ENCODE results near the gene TNRC18. TPM values are rescaled to one million over a fixed set of nuclear protein-coding genes. Genes with fewer than 3 reads are reported as not detected.
A peak's percentile ranks its signal among the peaks of the same experiment; 100 is the strongest.
"Not testable (repeated sequence)": the region's sequence is repeated elsewhere in the genome, so short reads cannot be mapped to it uniquely, and the experiment has no call there.

The TNRC18 gene
- total RNA-seq, 2 donors from 2014 or later = 54.5 to 67.6 TPM

DNA sequence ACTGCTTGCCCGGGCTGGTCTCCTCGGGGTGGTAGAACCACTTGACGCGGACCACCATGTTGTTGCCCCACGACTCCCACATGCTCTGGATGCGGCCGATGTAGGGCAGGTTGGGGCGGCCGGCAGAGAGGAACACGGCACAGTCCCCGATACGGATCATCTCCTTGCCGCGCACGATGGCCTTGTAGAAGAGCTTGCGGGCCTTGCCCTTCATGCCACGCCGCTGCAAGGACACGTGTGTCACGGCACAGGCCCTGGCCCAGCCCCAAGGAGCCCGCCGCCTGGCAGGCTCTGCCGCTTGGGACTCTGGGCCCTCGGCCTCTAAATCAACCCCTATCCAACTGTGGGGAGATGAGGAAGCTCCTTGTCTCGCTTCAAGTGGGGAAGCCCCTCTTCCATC is 114.5 kb downstream of the TNRC18 start:
- peaks cover 4% of the 10 kb centered on the region for H3K36me3 Mint-ChIP-seq (ENCODE audit: low read depth)
- H3K27me3 Mint-ChIP-seq = no peaks in the 10 kb centered on the region
- no peak for ATAC-seq
- no peaks in the 10 kb centered on the region for H3K9me3 ChIP-seq (ENCODE audit: control insufficient read depth, low read length, poor library complexity, severe bottlenecking)
- H3K4me3 Mint-ChIP-seq = no peak overlapping the region
- no peak overlapping the region for H3K27ac Mint-ChIP-seq
- DNase-seq = no peak
- H3K4me1 Mint-ChIP-seq = peaks cover 3% of the 10 kb centered on the region

DNA sequence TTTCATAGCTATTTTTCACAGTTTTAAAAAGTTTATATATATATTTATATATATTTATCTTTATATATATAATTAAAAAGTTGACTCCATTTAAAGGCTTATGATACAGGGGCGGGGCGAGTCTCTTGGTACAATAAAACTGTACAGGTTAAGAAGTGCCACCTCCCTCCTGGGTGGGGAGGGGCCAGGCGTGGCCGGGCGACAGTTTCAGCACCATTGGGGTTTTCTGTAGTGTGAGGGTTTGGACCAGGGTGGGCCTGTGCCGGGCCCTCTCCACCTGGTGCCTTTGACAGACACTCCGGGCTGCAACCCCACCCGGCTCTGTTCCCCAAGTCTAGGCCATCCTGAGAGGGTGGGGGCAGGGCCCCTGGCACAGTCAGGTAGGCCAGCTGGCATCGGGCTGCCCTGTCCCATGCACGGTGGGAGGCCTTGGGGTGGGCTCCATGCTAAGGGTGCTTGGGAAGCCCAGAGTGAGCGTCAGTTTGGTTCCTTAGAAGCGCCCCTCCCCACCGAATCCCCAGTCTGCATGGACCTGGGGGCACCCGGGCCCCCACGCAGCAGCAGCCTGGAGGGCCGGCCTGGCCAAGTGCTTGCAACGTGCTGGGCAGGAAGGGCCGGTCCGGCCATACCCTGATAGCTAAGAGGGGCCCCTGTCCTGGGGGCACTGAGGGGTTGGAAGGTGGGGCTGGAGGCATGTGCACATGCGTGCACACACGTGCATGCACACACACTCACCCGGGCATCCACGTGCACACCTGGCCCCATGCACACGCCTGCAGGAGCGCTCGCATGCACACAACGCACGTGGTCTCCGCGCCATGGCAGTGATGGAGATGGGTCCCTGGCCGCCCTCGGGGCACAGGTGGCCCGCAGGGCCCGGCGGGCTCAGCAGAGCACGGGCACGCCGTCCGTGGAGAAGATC is 116.2 kb downstream of the TNRC18 start:
- not testable (repeated sequence) for H3K36me3 Mint-ChIP-seq (ENCODE audit: low read depth); H3K4me1 Mint-ChIP-seq; DNase-seq; H3K27me3 Mint-ChIP-seq; ATAC-seq; H3K9me3 ChIP-seq (ENCODE audit: control insufficient read depth, low read length, poor library complexity, severe bottlenecking); H3K4me3 Mint-ChIP-seq; H3K27ac Mint-ChIP-seq

DNA sequence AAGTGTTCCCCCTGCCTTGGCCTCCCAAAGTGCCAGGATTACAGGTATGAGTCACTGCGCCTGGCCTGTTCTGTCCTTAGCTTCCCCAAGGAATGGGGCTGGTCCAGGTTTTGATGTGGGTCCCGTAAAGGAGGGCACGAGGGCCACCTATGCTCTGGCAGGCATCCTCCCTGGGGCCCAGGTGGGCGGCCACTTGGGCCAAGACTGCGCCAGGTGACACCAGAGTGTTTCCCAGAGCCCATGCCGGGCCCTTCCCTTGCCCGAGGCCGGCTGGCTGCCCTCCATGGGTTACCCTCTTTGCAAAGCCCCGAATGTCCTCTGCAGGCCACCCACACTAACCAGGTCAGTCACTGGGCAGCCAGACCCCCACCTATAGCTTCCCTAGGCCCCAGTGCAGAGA is 118.6 kb downstream of the TNRC18 start:
- not testable (repeated sequence) for H3K27ac Mint-ChIP-seq; H3K4me1 Mint-ChIP-seq; DNase-seq; H3K27me3 Mint-ChIP-seq; H3K4me3 Mint-ChIP-seq; H3K9me3 ChIP-seq (ENCODE audit: control insufficient read depth, low read length, poor library complexity, severe bottlenecking); ATAC-seq; H3K36me3 Mint-ChIP-seq (ENCODE audit: low read depth)

DNA sequence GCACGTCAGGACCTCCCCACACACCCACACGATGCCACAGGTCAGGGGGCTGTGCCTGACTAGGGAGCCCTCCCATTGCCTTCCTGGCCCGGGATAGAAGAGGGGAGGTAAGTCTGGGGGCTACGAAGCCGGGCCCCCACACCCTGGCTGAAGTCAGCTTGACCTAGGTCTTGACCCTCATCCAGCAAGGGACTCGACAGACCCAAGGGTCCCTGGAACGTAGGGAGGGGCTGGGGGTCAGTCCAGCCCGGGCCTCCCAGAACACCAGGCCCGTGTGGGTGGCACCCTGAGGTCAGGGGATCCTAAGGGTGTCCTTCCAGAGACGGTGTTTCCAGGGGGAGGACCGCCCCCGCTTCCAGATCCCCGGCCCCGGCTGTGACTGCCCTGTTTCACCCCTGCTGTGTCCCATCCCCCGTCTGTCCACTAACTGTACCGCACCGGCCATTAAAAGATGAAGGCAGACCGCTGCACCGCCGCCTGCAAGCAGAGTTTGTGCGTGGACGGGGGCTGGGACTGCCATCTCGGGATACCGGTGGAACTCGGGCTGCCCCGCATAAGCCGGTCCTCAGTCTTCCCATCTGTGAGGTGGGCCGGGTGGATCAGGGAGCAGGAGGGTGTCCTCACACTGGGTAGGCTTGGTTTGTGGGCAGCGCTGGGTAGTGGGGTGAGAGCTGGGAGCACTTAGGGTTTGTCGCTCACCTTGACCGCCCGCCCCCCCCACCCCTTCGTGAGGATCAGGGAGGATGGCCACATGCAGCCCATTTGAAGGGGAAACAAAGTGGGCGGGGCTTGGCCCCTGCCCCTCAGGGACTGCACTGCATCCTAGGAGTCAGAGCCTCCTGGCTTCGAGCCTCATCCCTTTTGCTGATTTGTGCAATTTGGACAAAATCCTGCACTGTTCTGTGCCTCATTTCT is 119.8 kb downstream of the TNRC18 start:
- DNase-seq (no peak), ATAC-seq (no peak)
- no peaks in the 10 kb centered on the region for H3K27me3 Mint-ChIP-seq
- H3K36me3 Mint-ChIP-seq (ENCODE audit: low read depth) = peaks cover 4% of the 10 kb centered on the region
- no peak overlapping the region for H3K4me3 Mint-ChIP-seq
- H3K9me3 ChIP-seq (ENCODE audit: control insufficient read depth, low read length, poor library complexity, severe bottlenecking) = no peaks in the 10 kb centered on the region
- no peak overlapping the region for H3K27ac Mint-ChIP-seq
- H3K4me1 Mint-ChIP-seq = peaks cover 3% of the 10 kb centered on the region

DNA sequence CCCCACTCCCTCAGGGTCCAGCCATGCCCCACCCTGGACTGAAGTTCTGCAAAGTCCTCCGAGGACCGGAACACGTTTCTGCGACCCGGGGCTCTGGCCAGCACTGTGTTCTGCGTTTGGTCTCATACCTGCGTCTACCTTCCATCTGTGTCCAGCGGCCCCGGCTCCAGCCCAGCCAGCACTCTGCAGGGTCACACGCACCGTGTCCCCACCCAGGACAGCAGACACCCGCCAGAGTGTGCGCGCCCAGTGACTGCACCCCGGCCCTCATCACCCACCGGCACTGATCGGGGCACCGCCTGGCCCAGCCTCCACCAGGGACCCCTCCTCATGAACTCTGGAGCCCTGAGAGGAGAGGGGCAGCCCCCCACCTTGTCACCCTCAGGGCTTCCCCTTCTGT is 120.6 kb downstream of the TNRC18 start:
- ATAC-seq = no peak

DNA sequence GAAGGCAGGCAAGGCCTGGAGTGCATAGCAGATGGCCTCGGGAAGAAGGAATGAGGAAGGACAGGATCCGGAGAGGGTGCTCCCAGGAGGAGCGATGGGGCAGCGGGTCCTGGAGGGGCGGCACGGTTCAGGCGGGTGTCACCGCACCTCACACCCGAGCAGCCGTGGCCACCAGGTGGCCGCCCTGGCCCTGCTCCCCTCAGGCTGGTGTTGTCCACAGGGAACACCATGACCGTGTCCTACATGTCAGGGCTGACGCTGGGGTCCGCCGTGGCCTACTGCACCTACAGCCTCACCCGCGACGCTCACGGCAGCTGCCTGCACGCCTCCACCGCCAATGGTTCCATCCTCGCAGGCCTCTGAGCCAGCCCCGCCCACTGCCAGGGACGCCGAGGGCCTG is 121.1 kb downstream of the TNRC18 start:
- H3K4me1 Mint-ChIP-seq = peaks cover 6% of the 10 kb centered on the region
- H3K27me3 Mint-ChIP-seq = no peaks in the 10 kb centered on the region
- peak overlapping the region; percentile 29 for H3K27ac Mint-ChIP-seq
- no peak for ATAC-seq
- H3K36me3 Mint-ChIP-seq (ENCODE audit: low read depth) = no peaks in the 10 kb centered on the region
- H3K4me3 Mint-ChIP-seq = no peak overlapping the region
- no peak for DNase-seq
- H3K9me3 ChIP-seq (ENCODE audit: control insufficient read depth, low read length, poor library complexity, severe bottlenecking) = no peaks in the 10 kb centered on the region

More for the DNA sequence above, 120.6 kb downstream of the TNRC18 start:
- DNase-seq = no peak
- H3K27me3 Mint-ChIP-seq = no peaks in the 10 kb centered on the region
- H3K4me1 Mint-ChIP-seq = peaks cover 5% of the 10 kb centered on the region
- no peak overlapping the region for H3K4me3 Mint-ChIP-seq
- H3K36me3 Mint-ChIP-seq (ENCODE audit: low read depth) = no peaks in the 10 kb centered on the region
- no peak overlapping the region for H3K27ac Mint-ChIP-seq
- no peaks in the 10 kb centered on the region for H3K9me3 ChIP-seq (ENCODE audit: control insufficient read depth, low read length, poor library complexity, severe bottlenecking)

DNA sequence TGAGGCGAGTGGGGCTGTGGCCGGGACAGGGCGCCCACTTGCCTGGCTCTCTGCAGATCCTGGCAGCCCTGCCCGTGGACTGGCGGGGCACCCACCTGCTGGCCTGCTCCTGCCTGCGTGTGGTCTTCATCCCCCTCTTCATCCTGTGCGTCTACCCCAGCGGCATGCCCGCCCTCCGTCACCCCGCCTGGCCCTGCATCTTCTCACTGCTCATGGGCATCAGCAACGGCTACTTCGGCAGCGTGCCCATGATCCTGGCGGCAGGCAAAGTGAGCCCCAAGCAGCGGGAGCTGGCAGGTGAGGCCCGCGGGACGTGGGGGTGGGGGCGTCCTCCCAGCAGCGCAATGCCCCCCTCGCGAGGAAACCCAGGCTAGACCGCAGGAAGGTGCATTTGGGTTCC is 123.3 kb downstream of the TNRC18 start:
- H3K9me3 ChIP-seq (ENCODE audit: control insufficient read depth, low read length, poor library complexity, severe bottlenecking) = no peaks in the 10 kb centered on the region
- ATAC-seq (no peak), DNase-seq (no peak)
- Mint-ChIP-seq H3K27ac (no peak overlapping the region), H3K36me3 (ENCODE audit: low read depth) (no peaks in the 10 kb centered on the region), H3K4me3 (no peak overlapping the region), H3K27me3 (no peaks in the 10 kb centered on the region), H3K4me1 (peaks cover 17% of the 10 kb centered on the region)

DNA sequence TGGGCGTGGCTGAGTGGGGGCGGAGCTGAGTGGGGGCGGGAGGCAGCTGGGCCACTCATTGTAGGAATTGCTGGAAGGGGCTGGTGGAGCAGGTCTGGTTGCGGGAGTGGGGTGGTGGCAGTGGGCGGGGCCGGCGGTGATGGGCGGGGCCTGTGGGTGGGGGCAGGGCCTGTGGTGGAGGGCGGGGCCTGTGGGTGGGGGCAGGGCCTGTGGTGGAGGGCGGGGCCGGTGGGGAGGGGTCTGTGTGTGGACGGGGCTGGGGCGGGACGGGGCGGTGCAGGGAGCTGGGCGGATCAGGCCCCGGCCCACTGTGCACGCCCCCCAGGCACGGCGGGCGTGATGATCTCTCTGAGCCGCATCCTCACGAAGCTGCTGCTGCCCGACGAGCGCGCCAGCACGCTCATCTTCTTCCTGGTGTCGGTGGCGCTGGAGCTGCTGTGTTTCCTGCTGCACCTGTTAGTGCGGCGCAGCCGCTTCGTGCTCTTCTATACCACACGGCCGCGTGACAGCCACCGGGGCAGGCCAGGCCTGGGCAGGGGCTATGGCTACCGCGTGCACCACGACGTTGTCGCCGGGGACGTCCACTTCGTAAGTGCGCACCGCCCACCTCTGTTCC is 126.9 kb downstream of the TNRC18 start:
- no peaks in the 10 kb centered on the region for H3K9me3 ChIP-seq (ENCODE audit: control insufficient read depth, low read length, poor library complexity, severe bottlenecking)
- DNase-seq (peak; percentile 60 to 79 (median 76)), ATAC-seq (peak; percentile 90)
- Mint-ChIP-seq H3K4me1 (peaks cover 17% of the 10 kb centered on the region), H3K4me3 (peak overlapping the region; percentile 90), H3K27me3 (no peaks in the 10 kb centered on the region), H3K27ac (peak overlapping the region; percentile 78), H3K36me3 (ENCODE audit: low read depth) (no peaks in the 10 kb centered on the region)

DNA sequence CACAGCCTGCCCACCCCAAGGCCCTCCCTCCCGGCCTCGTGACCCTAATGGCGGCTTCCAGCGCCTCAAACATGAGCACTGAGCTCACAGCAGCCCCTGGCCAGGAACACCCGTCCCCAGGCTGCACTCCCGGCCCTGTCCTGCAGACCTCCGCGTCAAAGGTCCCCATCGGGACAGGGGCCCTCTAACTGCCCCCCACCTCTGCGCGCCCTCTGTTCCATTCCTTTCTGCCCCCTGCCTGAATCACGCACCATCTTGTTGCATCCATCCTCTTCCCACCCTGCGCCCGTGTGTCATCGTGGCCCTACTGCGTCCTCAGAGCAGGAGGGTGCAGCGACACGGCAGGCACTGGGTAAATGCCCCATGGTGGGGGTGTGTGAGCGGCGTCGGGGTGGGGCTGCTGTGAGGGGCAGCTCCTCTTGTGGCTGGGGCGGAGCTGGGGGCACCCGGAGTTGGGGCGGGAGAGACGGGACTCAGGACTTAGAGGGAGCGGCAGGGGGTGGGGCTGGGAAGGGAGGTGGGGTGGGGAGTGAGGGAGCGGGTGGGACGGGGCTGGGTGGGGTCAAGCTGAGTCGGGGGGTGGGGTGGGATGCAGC is 127.5 kb downstream of the TNRC18 start:
- DNase-seq (peak in 2 of 3 donors; percentile 22 to 29), ATAC-seq (no peak)
- Mint-ChIP-seq H3K4me1 (peaks cover 19% of the 10 kb centered on the region), H3K4me3 (peak overlapping the region; percentile 66), H3K27me3 (no peaks in the 10 kb centered on the region), H3K27ac (peak overlapping the region; percentile 0), H3K36me3 (ENCODE audit: low read depth) (no peaks in the 10 kb centered on the region)
- H3K9me3 ChIP-seq (ENCODE audit: control insufficient read depth, low read length, poor library complexity, severe bottlenecking) = no peaks in the 10 kb centered on the region

DNA sequence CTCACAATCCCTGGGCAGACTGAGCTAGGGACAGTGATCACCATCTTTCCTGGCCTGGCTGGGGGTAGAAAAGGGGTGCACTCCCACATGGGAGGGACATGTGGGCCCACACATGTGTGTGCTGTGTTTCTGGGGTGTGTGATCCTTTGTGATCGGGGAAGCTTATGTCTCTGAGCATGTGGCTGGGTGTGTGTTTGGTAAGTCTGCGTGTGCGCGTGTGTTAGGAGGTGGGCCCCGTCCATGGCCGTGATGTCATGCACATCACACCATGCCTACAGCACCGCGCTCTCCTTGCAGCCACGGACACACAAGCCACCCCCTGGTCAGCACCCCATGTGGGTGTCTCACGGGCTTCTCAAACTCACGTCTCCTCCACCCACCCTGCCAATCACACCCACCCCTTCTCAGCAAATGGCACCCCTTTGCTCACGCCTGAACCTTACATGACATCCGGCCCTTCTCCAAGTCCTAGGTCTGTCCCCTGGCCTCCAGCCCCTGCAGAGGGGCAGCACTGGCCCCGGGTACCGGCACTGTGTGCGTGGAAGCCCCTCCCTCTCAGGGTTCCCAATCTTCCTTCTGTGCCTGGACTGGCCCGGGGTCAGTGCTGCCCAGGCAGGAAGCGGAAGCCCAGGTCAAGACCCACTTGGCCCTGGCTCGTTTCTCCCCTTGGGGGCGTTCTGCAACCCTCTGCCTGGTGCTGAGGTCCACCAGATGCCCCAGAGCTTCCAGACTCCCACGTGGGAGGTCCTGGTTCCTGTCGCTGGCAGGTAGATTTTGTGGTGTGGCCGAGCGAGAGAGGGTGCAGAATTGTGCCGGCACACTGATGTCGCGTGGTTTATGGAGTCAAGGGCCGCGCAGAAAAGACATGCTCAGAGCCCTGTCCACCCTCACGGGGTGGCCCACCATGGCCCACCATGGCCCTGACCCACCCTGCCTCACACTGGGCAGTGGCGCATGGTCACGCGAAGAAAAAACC is 128.3 kb downstream of the TNRC18 start:
- no peak for DNase-seq
- H3K9me3 ChIP-seq (ENCODE audit: control insufficient read depth, low read length, poor library complexity, severe bottlenecking) = no peaks in the 10 kb centered on the region
- no peaks in the 10 kb centered on the region for H3K36me3 Mint-ChIP-seq (ENCODE audit: low read depth)
- ATAC-seq = no peak
- peaks cover 19% of the 10 kb centered on the region for H3K4me1 Mint-ChIP-seq
- H3K27me3 Mint-ChIP-seq = no peaks in the 10 kb centered on the region
- peak overlapping the region; percentile 0 for H3K27ac Mint-ChIP-seq
- peak overlapping the region; percentile 66 for H3K4me3 Mint-ChIP-seq

DNA sequence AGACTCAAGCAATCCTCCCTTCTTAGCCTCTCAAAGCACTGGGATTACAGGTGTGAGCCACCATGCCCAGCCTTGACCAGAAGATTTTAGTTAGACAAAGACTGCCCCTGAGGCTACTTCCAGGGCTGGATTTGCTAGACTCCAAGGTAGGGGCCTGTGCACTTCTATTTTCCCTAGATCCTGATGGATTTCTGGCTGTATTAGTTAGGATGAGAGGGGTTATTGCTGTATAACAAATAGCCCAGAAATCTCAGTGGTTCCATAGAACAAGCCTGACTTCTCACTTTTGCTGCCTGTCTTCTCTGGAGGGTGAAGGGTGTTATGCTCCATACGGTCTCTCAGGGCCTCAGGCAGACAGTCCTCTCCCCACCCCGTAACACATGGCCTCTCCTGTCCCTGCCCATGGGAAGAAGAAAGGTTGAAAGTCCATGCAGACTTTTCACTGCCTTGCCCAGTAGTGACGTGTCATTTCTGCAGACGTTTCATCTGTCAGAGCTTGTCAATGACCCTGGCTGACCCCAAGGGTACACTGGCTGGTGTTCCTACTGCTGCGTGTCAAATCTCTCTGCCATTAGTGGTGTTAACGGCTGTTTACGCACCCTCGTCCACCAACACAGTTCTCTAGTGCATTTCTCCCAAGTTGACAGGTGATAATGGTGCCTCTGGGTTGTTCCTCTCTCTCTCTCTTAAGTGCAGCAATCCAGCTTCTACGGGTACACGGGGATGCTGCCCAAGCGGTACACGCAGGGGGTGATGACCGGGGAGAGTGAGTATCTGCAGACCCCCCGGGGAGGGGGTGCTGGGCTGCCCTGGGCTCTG is 129.3 kb downstream of the TNRC18 start:
- no peaks in the 10 kb centered on the region for H3K27me3 Mint-ChIP-seq
- H3K27ac Mint-ChIP-seq = no peak overlapping the region
- no peak overlapping the region for H3K4me3 Mint-ChIP-seq
- no peaks in the 10 kb centered on the region for H3K36me3 Mint-ChIP-seq (ENCODE audit: low read depth)
- H3K9me3 ChIP-seq (ENCODE audit: control insufficient read depth, low read length, poor library complexity, severe bottlenecking) = no peaks in the 10 kb centered on the region
- ATAC-seq (no peak), DNase-seq (no peak)
- H3K4me1 Mint-ChIP-seq = peaks cover 19% of the 10 kb centered on the region
